ENCODE measurements around the gene ATP12A.
A peak's percentile ranks its signal among the peaks of the same experiment; 100 is the strongest.

The ATP12A gene

DNA sequence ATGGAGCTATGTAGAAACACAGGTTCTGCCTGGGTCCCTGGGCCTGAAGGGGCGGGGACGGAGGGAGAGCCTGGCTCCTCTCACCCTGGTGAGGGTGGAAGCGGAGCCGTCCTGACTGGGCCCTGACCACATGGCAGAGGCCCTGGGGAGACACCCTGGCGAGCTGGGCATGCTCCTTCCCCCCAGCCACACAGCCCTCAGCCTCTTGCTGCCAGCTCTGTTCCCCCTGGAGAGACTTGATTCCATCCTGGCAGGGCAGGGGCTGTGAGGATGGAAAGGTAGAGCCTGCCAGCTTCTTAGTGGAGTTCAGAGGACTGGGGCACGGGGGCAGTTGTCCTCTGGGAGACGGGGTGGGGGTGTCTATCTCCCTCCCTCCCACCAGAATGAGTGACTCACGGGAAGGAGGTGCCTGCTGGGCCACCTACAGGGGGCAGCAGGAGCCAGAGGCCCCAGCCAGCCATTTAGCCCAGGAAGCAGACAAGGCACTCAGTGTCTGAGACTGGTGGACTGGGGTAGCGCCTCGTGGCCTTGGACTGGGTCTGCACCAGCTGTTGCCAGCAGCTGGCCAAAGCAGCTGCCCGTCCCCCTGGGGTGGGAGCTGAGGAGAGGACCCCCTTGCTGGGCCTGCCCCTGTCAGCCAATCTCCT, 60.9 kb downstream of the ATP12A start:
- no peaks in the 10 kb centered on the region for H4K20me1 ChIP-seq (ENCODE audit: insufficient read depth)
- no peak overlapping the region for H3K4me3 ChIP-seq (IDR thresholded peaks at IDR 0.05; ENCODE audit: insufficient read depth, low read depth, low read length)
- no peaks in the 10 kb centered on the region for H3K36me3 ChIP-seq (ENCODE audit: insufficient read depth)
- H3K27me3 ChIP-seq (ENCODE audit: insufficient read depth, low read depth) = no peaks in the 10 kb centered on the region
- H3K4me1 ChIP-seq (ENCODE audit: low read depth, poor library complexity, severe bottlenecking) = no peaks in the 10 kb centered on the region
- no peak overlapping the region for H2AFZ ChIP-seq (ENCODE audit: low read depth)
- TF ChIP-seq, protein P1, sequence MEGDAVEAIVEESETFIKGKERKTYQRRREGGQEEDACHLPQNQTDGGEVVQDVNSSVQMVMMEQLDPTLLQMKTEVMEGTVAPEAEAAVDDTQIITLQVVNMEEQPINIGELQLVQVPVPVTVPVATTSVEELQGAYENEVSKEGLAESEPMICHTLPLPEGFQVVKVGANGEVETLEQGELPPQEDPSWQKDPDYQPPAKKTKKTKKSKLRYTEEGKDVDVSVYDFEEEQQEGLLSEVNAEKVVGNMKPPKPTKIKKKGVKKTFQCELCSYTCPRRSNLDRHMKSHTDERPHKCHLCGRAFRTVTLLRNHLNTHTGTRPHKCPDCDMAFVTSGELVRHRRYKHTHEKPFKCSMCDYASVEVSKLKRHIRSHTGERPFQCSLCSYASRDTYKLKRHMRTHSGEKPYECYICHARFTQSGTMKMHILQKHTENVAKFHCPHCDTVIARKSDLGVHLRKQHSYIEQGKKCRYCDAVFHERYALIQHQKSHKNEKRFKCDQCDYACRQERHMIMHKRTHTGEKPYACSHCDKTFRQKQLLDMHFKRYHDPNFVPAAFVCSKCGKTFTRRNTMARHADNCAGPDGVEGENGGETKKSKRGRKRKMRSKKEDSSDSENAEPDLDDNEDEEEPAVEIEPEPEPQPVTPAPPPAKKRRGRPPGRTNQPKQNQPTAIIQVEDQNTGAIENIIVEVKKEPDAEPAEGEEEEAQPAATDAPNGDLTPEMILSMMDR (conservative IDR thresholded peaks at IDR 0.05; ENCODE audit: low read depth, low read length) = peak; percentile 33; the same call in 1 of the 2 replicates
- H3K27ac ChIP-seq = no peak overlapping the region
- H3K9ac ChIP-seq = no peak overlapping the region
- H3K79me2 ChIP-seq (ENCODE audit: insufficient read depth, low read depth) = no peaks in the 10 kb centered on the region
- H3K4me2 ChIP-seq = no peak overlapping the region

DNA sequence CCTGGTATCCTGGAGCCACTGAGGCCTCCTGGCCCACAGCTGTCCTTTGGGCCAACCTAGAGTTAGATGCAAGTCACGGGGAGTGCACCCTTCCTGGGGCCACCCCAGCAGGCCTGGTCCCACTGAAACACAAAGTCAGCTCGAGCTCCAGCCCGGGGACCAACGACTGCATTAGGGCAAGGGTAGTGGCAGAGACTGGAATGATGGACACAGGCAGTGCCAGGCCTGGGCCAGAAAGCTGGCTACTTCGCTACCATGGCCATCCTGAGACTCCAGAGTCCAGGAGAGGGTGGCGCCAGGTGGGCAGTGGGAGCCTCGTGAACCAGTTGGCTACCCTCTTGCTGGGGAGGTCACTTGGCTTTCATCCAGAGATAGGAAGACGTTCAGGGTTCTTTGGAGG, 61.6 kb downstream of the ATP12A start:
- Histone ChIP-seq H4K20me1 (ENCODE audit: insufficient read depth) (no peaks in the 10 kb centered on the region), H3K79me2 (ENCODE audit: insufficient read depth, low read depth) (no peaks in the 10 kb centered on the region), H3K4me3 (IDR thresholded peaks at IDR 0.05; ENCODE audit: insufficient read depth, low read depth, low read length) (no peak overlapping the region), H2AFZ (ENCODE audit: low read depth) (no peak overlapping the region), H3K9ac (no peak overlapping the region), H3K36me3 (ENCODE audit: insufficient read depth) (no peaks in the 10 kb centered on the region), H3K4me1 (ENCODE audit: low read depth, poor library complexity, severe bottlenecking) (no peaks in the 10 kb centered on the region), H3K4me2 (no peak overlapping the region), H3K27ac (no peak overlapping the region), H3K27me3 (ENCODE audit: insufficient read depth, low read depth) (no peaks in the 10 kb centered on the region)
- TF ChIP-seq, protein P1 (conservative IDR thresholded peaks at IDR 0.05; ENCODE audit: low read depth, low read length) = no peak

DNA sequence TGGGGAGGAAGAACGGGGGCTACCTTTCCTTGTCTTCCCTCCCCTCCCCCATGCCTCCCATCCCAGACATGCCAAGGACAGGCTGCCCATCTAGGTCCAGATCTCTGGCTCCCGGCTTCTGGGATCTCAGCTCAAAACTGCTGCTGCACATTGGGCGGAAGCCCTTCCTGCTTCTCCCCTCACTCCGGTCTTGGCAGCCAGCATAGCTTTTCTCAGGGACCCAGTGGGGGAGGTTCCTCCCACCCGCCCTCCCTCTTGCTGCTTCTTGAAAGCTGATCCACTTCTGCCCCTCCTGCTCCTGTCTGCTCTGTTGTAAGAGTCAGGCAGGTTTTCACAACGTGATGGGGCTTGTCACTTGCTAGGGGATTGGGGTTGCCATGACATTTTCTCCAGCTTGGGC, 62.1 kb downstream of the ATP12A start:
- Histone ChIP-seq H3K9ac (no peak overlapping the region), H4K20me1 (ENCODE audit: insufficient read depth) (no peaks in the 10 kb centered on the region), H2AFZ (ENCODE audit: low read depth) (no peak overlapping the region), H3K36me3 (ENCODE audit: insufficient read depth) (no peaks in the 10 kb centered on the region), H3K4me1 (ENCODE audit: low read depth, poor library complexity, severe bottlenecking) (no peaks in the 10 kb centered on the region), H3K27me3 (ENCODE audit: insufficient read depth, low read depth) (no peaks in the 10 kb centered on the region), H3K4me3 (IDR thresholded peaks at IDR 0.05; ENCODE audit: insufficient read depth, low read depth, low read length) (no peak overlapping the region), H3K4me2 (no peak overlapping the region), H3K27ac (no peak overlapping the region), H3K79me2 (ENCODE audit: insufficient read depth, low read depth) (no peaks in the 10 kb centered on the region)
- TF ChIP-seq, protein P1 (conservative IDR thresholded peaks at IDR 0.05; ENCODE audit: low read depth, low read length) = no peak

DNA sequence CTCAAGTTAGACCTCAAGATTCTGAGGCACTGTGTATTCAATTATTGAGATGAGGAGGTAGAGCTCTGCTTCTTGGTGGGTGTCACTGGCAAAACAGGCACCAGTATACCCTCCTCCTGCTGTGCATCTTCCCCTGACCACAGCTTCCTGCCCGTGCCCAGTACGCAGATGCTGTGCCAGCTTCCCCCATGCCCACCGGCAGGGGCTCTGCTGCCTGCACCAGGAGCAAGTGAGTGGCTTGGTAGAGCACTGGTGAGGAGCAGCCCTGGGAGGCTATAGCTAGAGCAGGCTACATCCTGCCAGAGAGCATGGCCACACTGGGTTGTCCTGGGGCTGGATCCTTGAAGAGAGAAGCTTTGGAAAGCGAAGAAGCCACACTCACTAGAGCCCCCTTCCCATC, 62.8 kb downstream of the ATP12A start:
- Histone ChIP-seq H3K27me3 (ENCODE audit: insufficient read depth, low read depth) (no peaks in the 10 kb centered on the region), H3K27ac (no peak overlapping the region), H3K79me2 (ENCODE audit: insufficient read depth, low read depth) (no peaks in the 10 kb centered on the region), H3K4me1 (ENCODE audit: low read depth, poor library complexity, severe bottlenecking) (no peaks in the 10 kb centered on the region), H3K4me3 (IDR thresholded peaks at IDR 0.05; ENCODE audit: insufficient read depth, low read depth, low read length) (no peak overlapping the region), H3K9ac (no peak overlapping the region), H3K36me3 (ENCODE audit: insufficient read depth) (no peaks in the 10 kb centered on the region), H2AFZ (ENCODE audit: low read depth) (no peak overlapping the region), H3K4me2 (no peak overlapping the region), H4K20me1 (ENCODE audit: insufficient read depth) (no peaks in the 10 kb centered on the region)
- TF ChIP-seq, protein P1 (conservative IDR thresholded peaks at IDR 0.05; ENCODE audit: low read depth, low read length) = no peak
